Renal cortical epithelial cell (primary cell): ENCODE results near the gene PEX11A. TPM values are rescaled to one million over a fixed set of nuclear protein-coding genes. Genes with fewer than 3 reads are reported as not detected.
"Not testable (repeated sequence)": the region's sequence is repeated elsewhere in the genome, so short reads cannot be mapped to it uniquely, and the experiment has no call there.

Source experiments
- DNase-seq: peaks from one replicate; pipeline ENCODE4 v3.0.0-alpha.2; 2011; ENCODE audit warnings: low read depth
- total RNA-seq: library from RNA; depleted of rRNA; stranded (reverse); fragments of >200 nt; gene quantifications from 2 replicates; pipeline ENCODE4 v1.2.3, GENCODE V29; 2014

PEX11A gene
- total RNA-seq: 3.3 and 11.6 TPM in 2 replicates

- peak; percentile 71 for DNase-seq
Measured at GRCh38 chr15:89690276-89691218, at the start of gene PEX11A, which contains the start of gene WDR93. PEX11A (minus strand) TSS chr15:89690754; CDS start chr15:89690632, 122 bp downstream. WDR93 (plus strand) TSS chr15:89690811; CDS start chr15:89701747, 10,936 bp downstream.

DNA sequence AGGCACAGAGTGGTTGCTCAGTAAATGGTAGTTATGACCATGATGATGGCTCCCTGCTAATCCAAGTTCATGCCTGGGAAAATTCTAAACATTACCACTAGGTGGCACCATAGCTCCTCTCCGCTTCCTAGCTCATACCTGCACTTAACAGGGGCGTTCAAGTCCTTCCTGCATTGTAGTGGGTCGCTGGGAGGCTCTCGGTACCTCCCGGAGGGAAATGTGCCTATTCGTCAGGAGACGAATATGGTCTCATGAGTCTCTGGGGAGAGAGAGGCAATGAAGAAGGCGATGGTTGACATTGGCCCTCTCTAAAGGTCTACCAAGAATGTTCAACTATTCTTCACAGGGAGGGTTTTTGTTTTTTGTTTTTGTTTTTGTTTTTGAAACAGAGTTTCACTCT lies 49.6 kb upstream of the PEX11A start:
- DNase-seq: peak; percentile 74

DNA sequence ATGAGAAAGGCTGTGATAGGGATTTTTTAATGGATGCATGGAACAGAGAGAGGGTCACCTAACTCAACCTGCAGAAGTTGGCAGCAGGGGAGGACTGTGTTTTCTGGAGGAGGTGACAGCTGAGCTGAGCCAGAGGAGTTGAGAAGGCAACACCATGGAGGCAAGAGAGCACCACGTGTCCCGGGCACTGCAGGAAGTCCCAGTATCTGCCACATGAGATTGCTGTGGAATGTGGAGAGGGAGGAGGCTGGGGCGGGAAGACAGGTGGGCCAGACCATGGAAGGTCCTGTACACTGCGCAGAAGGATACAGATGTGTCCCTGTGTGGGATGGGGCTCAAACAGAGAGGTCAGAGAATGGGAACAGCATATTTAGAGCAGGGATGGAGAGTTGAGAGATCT lies 45.2 kb upstream of the PEX11A start:
- no peak for DNase-seq

GRCh38 chr15:89732451-89733172 lies 42.1 kb upstream of the PEX11A start:
- no peak for DNase-seq

- DNase-seq: no peak
Measured at GRCh38 chr15:89731275-89731674, 40.7 kb upstream of the PEX11A start.

DNA sequence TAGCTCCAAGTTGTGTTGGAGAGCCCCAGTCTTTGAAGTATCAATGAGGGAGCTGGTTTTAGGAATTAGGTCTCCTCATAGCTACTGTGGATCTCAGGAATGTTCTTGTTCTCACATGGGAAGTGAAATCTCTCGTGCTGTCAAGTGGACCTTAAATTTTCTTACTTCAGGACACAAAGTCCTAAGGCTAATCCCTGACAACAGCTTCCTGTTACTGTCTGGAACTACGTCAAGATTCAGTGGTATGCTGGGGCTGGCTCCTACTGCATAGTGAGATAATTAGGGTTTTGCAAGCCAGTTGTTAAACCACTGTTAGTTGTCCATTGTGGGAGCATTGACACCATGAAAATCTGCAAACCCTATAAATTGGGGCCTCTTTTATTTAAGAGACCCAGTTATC lies 37.7 kb upstream of the PEX11A start:
- peak; percentile 35 for DNase-seq

- DNase-seq: no peak
Measured at GRCh38 chr15:89725064-89725463, 34.5 kb upstream of the PEX11A start.

- no peak for DNase-seq
Measured at GRCh38 chr15:89724621-89725020, 34.1 kb upstream of the PEX11A start.

DNA sequence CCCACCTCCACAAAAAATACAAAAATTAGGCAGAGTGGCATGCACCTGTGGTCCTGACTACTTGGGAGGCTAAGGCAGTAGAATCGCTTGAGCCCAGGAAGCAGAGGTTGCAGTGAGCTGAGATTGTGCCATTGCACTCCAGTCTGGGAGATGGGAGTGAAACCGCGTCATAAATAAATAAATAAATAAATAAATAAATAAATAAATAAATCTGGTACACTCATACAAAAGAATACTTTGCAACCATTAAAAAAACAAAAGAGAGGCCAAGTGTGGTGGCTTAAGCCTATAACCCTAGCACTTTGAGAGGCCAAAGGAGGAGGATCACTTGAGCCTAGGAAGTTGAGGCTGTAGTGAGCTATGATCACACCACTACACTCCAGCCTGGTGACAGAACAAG lies 32.5 kb upstream of the PEX11A start:
- DNase-seq: no peak

DNA sequence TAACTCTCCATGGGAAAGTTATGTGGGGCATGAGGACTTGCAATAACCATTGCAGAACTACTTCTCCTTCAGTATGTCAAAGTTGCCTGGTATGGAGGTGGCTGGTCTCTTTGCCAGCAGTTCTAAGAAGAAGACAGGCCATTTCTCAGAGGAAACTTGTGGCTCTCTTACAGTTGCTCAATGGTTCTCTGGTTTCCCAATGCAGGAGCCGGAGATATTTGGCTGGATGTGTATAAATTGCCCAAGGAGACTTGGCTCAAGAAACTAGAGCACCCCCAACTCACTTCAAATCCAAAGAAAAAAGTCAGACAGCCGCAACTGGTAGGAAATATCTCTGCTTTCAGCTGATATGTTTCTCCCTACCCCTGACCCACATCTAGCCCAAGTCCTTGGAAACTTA lies 24.2 kb upstream of the PEX11A start:
- DNase-seq: no peak

- DNase-seq: no peak
Measured at GRCh38 chr15:89707577-89707976, 17.0 kb upstream of the PEX11A start.

GRCh38 chr15:89704411-89704810 lies 13.9 kb upstream of the PEX11A start:
- no peak for DNase-seq

GRCh38 chr15:89695198-89695597 lies 4.6 kb upstream of the PEX11A start:
- no peak for DNase-seq

DNA sequence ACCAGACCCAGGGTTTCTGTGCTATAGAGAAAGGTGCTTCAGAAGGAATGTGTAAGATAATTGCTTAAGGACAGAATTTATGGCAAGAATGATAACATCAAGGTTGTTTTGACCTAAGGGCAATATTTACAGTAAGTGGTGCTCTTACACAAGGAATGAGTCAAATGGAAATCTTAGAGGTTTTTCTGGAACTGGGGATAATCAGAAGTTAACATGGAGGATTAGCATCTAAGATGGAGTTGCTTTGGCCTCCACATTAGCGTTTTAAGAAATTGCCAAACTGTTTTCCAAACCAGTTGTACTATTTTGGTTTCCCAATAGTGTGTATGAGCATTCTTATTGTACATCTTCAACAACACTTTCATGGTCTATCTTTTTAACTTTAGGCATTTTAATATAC lies 3.1 kb upstream of the PEX11A start:
- no peak for DNase-seq

GRCh38 chr15:89693091-89693490 lies 2.5 kb upstream of the PEX11A start:
- no peak for DNase-seq

DNA sequence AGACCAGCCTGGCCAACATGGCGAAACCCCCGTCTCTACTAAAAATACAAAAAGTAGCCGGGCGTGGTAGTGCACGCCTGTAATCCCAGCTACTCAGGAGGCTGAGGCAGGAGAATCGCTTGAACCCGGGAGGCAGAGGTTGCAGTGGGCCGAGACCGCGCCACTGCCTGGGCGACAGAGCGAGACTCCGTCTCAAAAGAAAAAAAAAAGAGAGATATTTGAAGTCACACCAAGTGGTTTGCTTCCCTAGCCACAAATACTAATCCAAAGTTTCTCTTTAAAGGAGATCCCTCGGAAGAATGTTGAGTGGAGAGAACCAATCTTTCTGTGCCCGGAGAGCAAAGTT lies 651 bp downstream of the PEX11A start:
- DNase-seq: not testable (repeated sequence)

GRCh38 chr15:89686522-89686921 lies 4.0 kb downstream of the PEX11A start:
- no peak for DNase-seq

- DNase-seq: no peak
Measured at GRCh38 chr15:89685995-89686394, 4.6 kb downstream of the PEX11A start.

DNA sequence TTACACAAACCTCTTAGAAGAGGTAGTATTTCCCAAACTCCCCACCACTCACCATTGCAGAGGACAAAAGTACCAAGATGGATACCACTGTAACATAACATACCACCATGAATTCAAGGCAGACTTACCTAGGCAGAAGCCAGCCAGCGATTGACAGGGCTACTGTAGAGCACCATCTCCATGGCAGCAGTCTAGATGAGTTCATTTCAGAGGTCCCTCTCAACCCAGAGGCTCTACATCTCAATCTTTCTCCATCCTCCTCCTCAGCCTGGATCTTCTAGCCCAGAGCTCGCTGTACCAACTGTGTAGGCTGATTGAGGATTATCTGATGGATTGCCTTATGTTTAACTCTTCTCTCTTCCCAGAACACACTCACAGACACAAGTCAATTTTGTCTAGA lies 9.4 kb downstream of the PEX11A start:
- DNase-seq: no peak

DNA sequence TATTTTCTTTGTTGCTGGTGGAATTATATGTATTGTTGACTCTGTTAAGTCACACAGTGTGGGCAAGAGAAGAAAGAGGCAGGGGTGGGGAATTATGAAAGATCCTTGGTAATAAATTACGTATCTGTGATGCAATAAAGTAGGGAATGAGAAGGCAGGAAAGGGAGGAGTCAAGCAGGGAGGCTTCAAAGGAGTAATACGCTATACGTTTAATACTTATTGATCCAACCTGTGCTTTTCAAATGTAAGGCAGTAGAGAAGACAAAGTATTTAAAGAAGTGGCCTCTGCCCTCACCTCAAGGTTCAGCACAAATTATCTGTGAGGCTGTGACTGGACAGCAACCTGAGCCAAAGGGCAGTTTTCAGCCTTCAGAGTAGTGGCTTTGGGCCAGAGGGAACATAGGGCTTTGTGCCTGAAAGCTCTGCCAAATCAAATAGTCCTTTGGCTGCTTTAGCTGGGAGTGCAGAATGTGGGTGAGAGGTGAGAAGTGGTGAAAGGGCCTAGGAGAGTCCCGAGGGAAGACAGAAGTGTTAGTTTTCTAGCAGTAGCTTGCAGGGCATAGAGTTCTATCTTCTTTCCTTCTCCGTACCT lies 10.2 kb downstream of the PEX11A start:
- peak; percentile 75 for DNase-seq

DNA sequence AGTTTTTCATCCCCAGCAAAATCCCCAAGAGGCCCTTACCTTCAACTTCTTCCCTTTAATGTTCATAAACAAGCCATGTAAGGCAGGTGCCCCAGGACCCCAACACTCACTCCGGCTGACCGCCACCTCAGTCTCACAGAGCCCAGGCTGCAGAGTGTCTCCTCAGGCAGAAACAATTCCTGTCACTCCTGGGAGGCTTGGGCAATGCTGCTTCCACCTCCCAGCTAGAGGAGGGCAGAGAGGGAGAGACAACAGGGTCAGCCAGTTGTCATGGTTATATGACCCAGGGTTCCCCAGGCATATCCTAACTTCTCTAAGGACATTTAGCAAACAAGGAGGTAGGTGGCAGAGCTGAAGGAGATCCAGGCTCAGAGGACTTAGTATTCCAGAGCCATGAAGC lies 11.3 kb downstream of the PEX11A start, which contains the start of gene PLIN1:
Gene PLIN1, minus strand, starts transcription at position 156 of the 400 bp plus-strand sequence. CDS start 1,878 bp downstream, outside the sequence.
- DNase-seq: no peak

DNA sequence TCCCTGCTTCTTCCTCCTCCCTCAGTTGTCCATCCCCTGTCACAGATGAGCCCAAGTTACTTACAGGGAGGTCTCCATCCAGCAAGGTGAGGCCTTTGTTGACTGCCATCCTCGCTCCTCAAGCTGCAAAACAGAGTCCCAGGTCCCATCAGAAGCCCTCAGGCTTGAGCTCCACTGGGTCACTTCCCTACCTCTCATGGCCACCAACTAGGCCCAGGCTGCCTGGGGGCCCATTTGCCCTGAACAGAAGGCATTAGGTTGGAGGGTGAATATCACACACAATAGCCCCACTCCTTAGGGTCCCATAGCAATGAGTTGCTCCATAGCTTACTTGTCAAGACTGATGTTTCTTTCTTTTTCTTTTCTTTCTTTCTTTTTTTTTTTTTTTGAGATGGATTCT lies 13.2 kb downstream of the PEX11A start:
- DNase-seq: no peak
